ENCODE results near the gene AARSD1.
A peak's percentile ranks its signal among the peaks of the same experiment; 100 is the strongest.
"Not testable (repeated sequence)": the region's sequence is repeated elsewhere in the genome, so short reads cannot be mapped to it uniquely, and the experiment has no call there.

The AARSD1 gene

GRCh38 chr17:42964161-42964932 is at the start of gene AARSD1:
AARSD1 (minus strand) TSS chr17:42964454; CDS start chr17:42964440, 14 bp downstream.
- H3K9ac ChIP-seq (ENCODE audit: low read length): peak within 1 kb of the TSS; percentile 86
- H3K9me3 ChIP-seq (ENCODE audit: control insufficient read depth, low read length): no peaks in the 10 kb centered on the region
- H3K27me3 ChIP-seq (ENCODE audit: control insufficient read depth, insufficient read depth, low read length): no peaks in the 10 kb centered on the region
- H3K4me3 ChIP-seq (ENCODE audit: low read length): peak within 1 kb of the TSS; percentile 83
- no peaks in the 10 kb centered on the region for H3K36me3 ChIP-seq (ENCODE audit: control insufficient read depth, insufficient read depth, low read length)
- H3K4me1 ChIP-seq (ENCODE audit: control insufficient read depth, insufficient read depth, low read length): no peaks in the 10 kb centered on the region

- peaks cover 37% of the 10 kb centered on the region for H3K4me1 ChIP-seq (ENCODE audit: control insufficient read depth, insufficient read depth, low read length)
- H3K9me3 ChIP-seq (ENCODE audit: control insufficient read depth, low read length): no peaks in the 10 kb centered on the region
- H3K4me3 ChIP-seq (ENCODE audit: low read length): no peak overlapping the region
- no peak overlapping the region for H3K9ac ChIP-seq (ENCODE audit: low read length)
- no peaks in the 10 kb centered on the region for H3K36me3 ChIP-seq (ENCODE audit: control insufficient read depth, insufficient read depth, low read length)
- H3K27me3 ChIP-seq (ENCODE audit: control insufficient read depth, insufficient read depth, low read length): no peaks in the 10 kb centered on the region
Observed at GRCh38 chr17:43013296-43013695, 49.0 kb upstream of the AARSD1 start.

- Histone ChIP-seq H3K9ac (ENCODE audit: low read length) (peak overlapping the region; percentile 39), H3K4me3 (ENCODE audit: low read length) (no peak overlapping the region), H3K27me3 (ENCODE audit: control insufficient read depth, insufficient read depth, low read length) (no peaks in the 10 kb centered on the region), H3K36me3 (ENCODE audit: control insufficient read depth, insufficient read depth, low read length) (no peaks in the 10 kb centered on the region), H3K4me1 (ENCODE audit: control insufficient read depth, insufficient read depth, low read length) (peaks cover 40% of the 10 kb centered on the region), H3K9me3 (ENCODE audit: control insufficient read depth, low read length) (no peaks in the 10 kb centered on the region)
Observed at GRCh38 chr17:43011728-43012472, 47.6 kb upstream of the AARSD1 start.

GRCh38 chr17:43010667-43011308 is 46.5 kb upstream of the AARSD1 start:
- H3K9ac ChIP-seq (ENCODE audit: low read length): no peak overlapping the region
- no peak overlapping the region for H3K4me3 ChIP-seq (ENCODE audit: low read length)
- H3K36me3 ChIP-seq (ENCODE audit: control insufficient read depth, insufficient read depth, low read length): no peaks in the 10 kb centered on the region
- H3K4me1 ChIP-seq (ENCODE audit: control insufficient read depth, insufficient read depth, low read length): peaks cover 40% of the 10 kb centered on the region
- no peaks in the 10 kb centered on the region for H3K27me3 ChIP-seq (ENCODE audit: control insufficient read depth, insufficient read depth, low read length)
- no peaks in the 10 kb centered on the region for H3K9me3 ChIP-seq (ENCODE audit: control insufficient read depth, low read length)

GRCh38 chr17:43006639-43007551 is 42.6 kb upstream of the AARSD1 start, which contains the start of gene IFI35:
IFI35 (plus strand) TSS chr17:43006784; CDS start chr17:43006948, 164 bp downstream.
- Histone ChIP-seq H3K9me3 (ENCODE audit: control insufficient read depth, low read length) (no peaks in the 10 kb centered on the region), H3K27me3 (ENCODE audit: control insufficient read depth, insufficient read depth, low read length) (no peaks in the 10 kb centered on the region), H3K4me1 (ENCODE audit: control insufficient read depth, insufficient read depth, low read length) (peaks cover 20% of the 10 kb centered on the region), H3K4me3 (ENCODE audit: low read length) (peak within 1 kb of the TSS; percentile 100), H3K9ac (ENCODE audit: low read length) (peak within 1 kb of the TSS; percentile 99), H3K36me3 (ENCODE audit: control insufficient read depth, insufficient read depth, low read length) (no peaks in the 10 kb centered on the region)

GRCh38 chr17:43003542-43004172 is 39.4 kb upstream of the AARSD1 start:
- Histone ChIP-seq H3K9ac (ENCODE audit: low read length) (no peak overlapping the region), H3K9me3 (ENCODE audit: control insufficient read depth, low read length) (no peaks in the 10 kb centered on the region), H3K27me3 (ENCODE audit: control insufficient read depth, insufficient read depth, low read length) (no peaks in the 10 kb centered on the region), H3K36me3 (ENCODE audit: control insufficient read depth, insufficient read depth, low read length) (no peaks in the 10 kb centered on the region), H3K4me3 (ENCODE audit: low read length) (no peak overlapping the region), H3K4me1 (ENCODE audit: control insufficient read depth, insufficient read depth, low read length) (peaks cover 19% of the 10 kb centered on the region)

GRCh38 chr17:43000894-43001293 is 36.6 kb upstream of the AARSD1 start:
- peaks cover 12% of the 10 kb centered on the region for H3K4me1 ChIP-seq (ENCODE audit: control insufficient read depth, insufficient read depth, low read length)
- not testable (repeated sequence) for H3K9me3 ChIP-seq (ENCODE audit: control insufficient read depth, low read length); H3K9ac ChIP-seq (ENCODE audit: low read length); H3K36me3 ChIP-seq (ENCODE audit: control insufficient read depth, insufficient read depth, low read length); H3K27me3 ChIP-seq (ENCODE audit: control insufficient read depth, insufficient read depth, low read length); H3K4me3 ChIP-seq (ENCODE audit: low read length)

- H3K9me3 ChIP-seq (ENCODE audit: control insufficient read depth, low read length): no peaks in the 10 kb centered on the region
- peak overlapping the region; percentile 97 for H3K4me3 ChIP-seq (ENCODE audit: low read length)
- H3K4me1 ChIP-seq (ENCODE audit: control insufficient read depth, insufficient read depth, low read length): peaks cover 12% of the 10 kb centered on the region
Observed at GRCh38 chr17:42999003-42999525, 34.8 kb upstream of the AARSD1 start.

GRCh38 chr17:42997984-42998938 is 34.0 kb upstream of the AARSD1 start, which contains the start of gene RPL27:
RPL27 (plus strand) TSS chr17:42998419; CDS start chr17:42998751, 332 bp downstream.
- no peaks in the 10 kb centered on the region for H3K27me3 ChIP-seq (ENCODE audit: control insufficient read depth, insufficient read depth, low read length)
- H3K9me3 ChIP-seq (ENCODE audit: control insufficient read depth, low read length): no peaks in the 10 kb centered on the region
- peak within 1 kb of the TSS; percentile 97 for H3K4me3 ChIP-seq (ENCODE audit: low read length)
- H3K9ac ChIP-seq (ENCODE audit: low read length): peak within 1 kb of the TSS; percentile 96
- H3K36me3 ChIP-seq (ENCODE audit: control insufficient read depth, insufficient read depth, low read length): no peaks in the 10 kb centered on the region
- peaks cover 12% of the 10 kb centered on the region for H3K4me1 ChIP-seq (ENCODE audit: control insufficient read depth, insufficient read depth, low read length)

More at GRCh38 chr17:42999003-42999525, 34.8 kb upstream of the AARSD1 start:
- H3K9ac ChIP-seq (ENCODE audit: low read length): peak overlapping the region; percentile 96
- no peaks in the 10 kb centered on the region for H3K36me3 ChIP-seq (ENCODE audit: control insufficient read depth, insufficient read depth, low read length)
- no peaks in the 10 kb centered on the region for H3K27me3 ChIP-seq (ENCODE audit: control insufficient read depth, insufficient read depth, low read length)

GRCh38 chr17:42997390-42997983 is 33.2 kb upstream of the AARSD1 start:
- no peaks in the 10 kb centered on the region for H3K9me3 ChIP-seq (ENCODE audit: control insufficient read depth, low read length)
- H3K4me1 ChIP-seq (ENCODE audit: control insufficient read depth, insufficient read depth, low read length): peaks cover 12% of the 10 kb centered on the region
- no peaks in the 10 kb centered on the region for H3K36me3 ChIP-seq (ENCODE audit: control insufficient read depth, insufficient read depth, low read length)
- peak overlapping the region; percentile 68 for H3K9ac ChIP-seq (ENCODE audit: low read length)
- H3K4me3 ChIP-seq (ENCODE audit: low read length): no peak overlapping the region
- H3K27me3 ChIP-seq (ENCODE audit: control insufficient read depth, insufficient read depth, low read length): no peaks in the 10 kb centered on the region

Measured in mucosa of stomach (tissue), 1 donor.